Mesothelial cell of epicardium (in vitro differentiated cells): ENCODE results near the gene IFITM2. TPM values are rescaled to one million over a fixed set of nuclear protein-coding genes. Genes with fewer than 3 reads are reported as not detected.

Source experiments
- DNase-seq, 2 experiments: peaks; one replicate each; pipeline ENCODE4 v3.0.0; 2021; ENCODE audit warnings: low spot score in 2 of 2; ENCODE audit not compliant: unreplicated experiment in 2 of 2
- H3K27ac Mint-ChIP-seq: 2 replicates; pipeline ENCODE4 v1.8.0; 2021; ENCODE audit warnings: mixed read lengths
- H3K27me3 Mint-ChIP-seq: 2 replicates; pipeline ENCODE4 v1.8.0; 2021; ENCODE audit warnings: low read depth, mixed read lengths
- H3K36me3 Mint-ChIP-seq: 2 replicates; pipeline ENCODE4 v1.8.0; 2021; ENCODE audit warnings: mixed read lengths
- H3K4me1 Mint-ChIP-seq: 2 replicates; pipeline ENCODE4 v1.8.0; 2021; ENCODE audit warnings: mixed read lengths
- H3K4me3 Mint-ChIP-seq: 2 replicates; pipeline ENCODE4 v1.8.0; 2021; ENCODE audit warnings: mild to moderate bottlenecking, moderate library complexity, mixed read lengths
- H3K9me3 Mint-ChIP-seq: 2 replicates; pipeline ENCODE4 v1.8.0; 2021; ENCODE audit warnings: mixed read lengths
- total RNA-seq: library from RNA; stranded (reverse); gene quantifications from 3 replicates; pipeline ENCODE4 v1.2.1, GENCODE V29; 2021
- TF ChIP-seq, protein P1 (sequence below): fragments of 200-600 bp; sonication (generic); IDR thresholded peaks from one replicate; pipeline ENCODE4 v1.5.0; 2021; ENCODE audit warnings: antibody characterized with exemption; ENCODE audit not compliant: unreplicated experiment

The IFITM2 gene
- total RNA-seq, 1 donor from 2014 or later: 208 TPM

DNA sequence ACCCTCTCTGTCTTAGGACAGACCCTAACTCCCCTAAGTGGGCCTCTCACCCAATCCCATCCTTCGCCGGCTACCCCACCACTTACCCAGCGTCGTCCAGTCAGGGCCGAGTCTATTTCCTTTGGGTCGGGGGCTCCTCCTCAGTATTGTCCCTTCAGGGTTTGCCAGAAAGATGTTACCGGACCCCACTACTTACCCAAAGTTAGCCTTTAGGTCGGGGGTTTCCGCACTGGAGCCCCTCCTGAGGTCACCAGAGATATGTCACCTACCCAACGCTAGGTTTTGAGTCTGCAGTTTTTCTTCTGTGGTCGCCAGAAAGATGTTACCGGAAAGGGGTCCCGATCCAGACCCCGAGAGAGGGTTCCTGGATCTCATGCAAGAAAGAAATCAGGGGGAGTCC is 43.8 kb downstream of the IFITM2 start:
- Mint-ChIP-seq H3K9me3 (no peaks in the 10 kb centered on the region), H3K27ac (no peak overlapping the region), H3K27me3 (no peaks in the 10 kb centered on the region), H3K4me3 (no peak overlapping the region), H3K4me1 (peaks cover 45% of the 10 kb centered on the region), H3K36me3 (no peaks in the 10 kb centered on the region)
- TF ChIP-seq, protein P1, sequence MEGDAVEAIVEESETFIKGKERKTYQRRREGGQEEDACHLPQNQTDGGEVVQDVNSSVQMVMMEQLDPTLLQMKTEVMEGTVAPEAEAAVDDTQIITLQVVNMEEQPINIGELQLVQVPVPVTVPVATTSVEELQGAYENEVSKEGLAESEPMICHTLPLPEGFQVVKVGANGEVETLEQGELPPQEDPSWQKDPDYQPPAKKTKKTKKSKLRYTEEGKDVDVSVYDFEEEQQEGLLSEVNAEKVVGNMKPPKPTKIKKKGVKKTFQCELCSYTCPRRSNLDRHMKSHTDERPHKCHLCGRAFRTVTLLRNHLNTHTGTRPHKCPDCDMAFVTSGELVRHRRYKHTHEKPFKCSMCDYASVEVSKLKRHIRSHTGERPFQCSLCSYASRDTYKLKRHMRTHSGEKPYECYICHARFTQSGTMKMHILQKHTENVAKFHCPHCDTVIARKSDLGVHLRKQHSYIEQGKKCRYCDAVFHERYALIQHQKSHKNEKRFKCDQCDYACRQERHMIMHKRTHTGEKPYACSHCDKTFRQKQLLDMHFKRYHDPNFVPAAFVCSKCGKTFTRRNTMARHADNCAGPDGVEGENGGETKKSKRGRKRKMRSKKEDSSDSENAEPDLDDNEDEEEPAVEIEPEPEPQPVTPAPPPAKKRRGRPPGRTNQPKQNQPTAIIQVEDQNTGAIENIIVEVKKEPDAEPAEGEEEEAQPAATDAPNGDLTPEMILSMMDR: no peak
- no peak for DNase-seq

DNA sequence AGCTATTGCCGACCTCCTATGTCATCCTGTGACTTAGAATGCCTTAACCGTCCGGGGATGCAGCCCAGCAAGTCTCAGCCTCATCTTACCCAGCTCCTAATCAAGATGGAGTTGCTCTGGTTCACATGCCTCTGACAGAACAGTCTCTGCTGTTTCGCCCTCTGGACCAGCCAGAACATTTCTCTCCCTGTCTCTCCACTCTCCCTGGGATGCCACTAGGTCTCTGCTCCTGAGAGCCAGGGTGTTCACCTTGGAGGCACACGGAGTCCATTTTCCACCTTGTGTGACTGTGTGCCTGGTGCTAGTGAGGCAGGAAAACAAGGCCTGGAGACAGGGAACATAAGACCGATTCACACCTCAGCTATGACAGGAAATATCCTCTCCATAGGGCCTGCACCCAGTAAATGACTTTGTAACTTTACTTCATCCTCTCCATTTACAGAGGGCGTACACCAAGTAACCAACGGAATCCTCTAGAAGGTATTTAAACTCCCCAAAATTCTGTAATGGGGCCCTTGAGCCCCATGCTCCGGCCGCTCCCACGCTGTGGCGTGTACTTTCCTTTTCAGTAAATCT is 44.9 kb downstream of the IFITM2 start:
- Mint-ChIP-seq H3K9me3 (no peaks in the 10 kb centered on the region), H3K36me3 (no peaks in the 10 kb centered on the region), H3K4me1 (peaks cover 45% of the 10 kb centered on the region), H3K27me3 (no peaks in the 10 kb centered on the region), H3K4me3 (no peak overlapping the region), H3K27ac (peak overlapping the region; percentile 98)
- no peak for DNase-seq
- TF ChIP-seq, protein P1: no peak

DNA sequence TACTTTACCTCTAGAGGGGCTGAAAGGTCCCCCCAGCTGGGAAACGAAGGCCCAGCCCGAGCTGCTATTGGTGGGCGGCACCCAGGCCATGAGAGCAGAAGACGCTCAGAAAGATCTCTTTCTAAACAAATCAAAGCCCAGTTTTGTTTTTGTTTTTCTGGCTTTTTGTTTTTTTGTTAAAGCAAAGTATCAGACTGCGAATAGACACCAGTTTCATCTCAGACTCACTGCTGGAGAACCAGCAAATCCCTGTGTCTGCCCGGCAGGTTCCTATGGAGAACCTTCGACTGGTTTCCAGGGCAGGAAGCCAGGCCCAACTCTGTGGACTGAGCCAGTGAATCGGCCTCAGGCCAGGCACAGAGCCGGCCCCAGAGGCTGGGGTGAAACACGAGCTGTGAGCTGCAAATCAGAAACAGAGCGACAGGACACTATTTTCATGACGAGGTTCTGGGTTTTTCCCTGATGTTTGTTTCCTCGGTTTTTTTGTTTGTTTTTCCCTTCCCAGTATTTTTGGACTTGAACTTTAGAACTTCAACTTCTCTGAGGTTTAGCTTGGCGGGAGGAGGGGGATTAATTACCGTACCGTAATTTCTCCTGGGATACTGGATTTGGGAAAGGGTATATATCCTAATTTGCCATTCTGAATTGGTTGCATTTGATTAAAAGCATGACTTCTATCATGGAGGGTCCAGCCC is 45.7 kb downstream of the IFITM2 start:
- no peaks in the 10 kb centered on the region for H3K9me3 Mint-ChIP-seq
- TF ChIP-seq, protein P1: no peak
- peaks cover 45% of the 10 kb centered on the region for H3K4me1 Mint-ChIP-seq
- DNase-seq: no peak
- H3K27ac Mint-ChIP-seq: peak overlapping the region; percentile 98
- no peaks in the 10 kb centered on the region for H3K36me3 Mint-ChIP-seq
- H3K27me3 Mint-ChIP-seq: no peaks in the 10 kb centered on the region
- no peak overlapping the region for H3K4me3 Mint-ChIP-seq

DNA sequence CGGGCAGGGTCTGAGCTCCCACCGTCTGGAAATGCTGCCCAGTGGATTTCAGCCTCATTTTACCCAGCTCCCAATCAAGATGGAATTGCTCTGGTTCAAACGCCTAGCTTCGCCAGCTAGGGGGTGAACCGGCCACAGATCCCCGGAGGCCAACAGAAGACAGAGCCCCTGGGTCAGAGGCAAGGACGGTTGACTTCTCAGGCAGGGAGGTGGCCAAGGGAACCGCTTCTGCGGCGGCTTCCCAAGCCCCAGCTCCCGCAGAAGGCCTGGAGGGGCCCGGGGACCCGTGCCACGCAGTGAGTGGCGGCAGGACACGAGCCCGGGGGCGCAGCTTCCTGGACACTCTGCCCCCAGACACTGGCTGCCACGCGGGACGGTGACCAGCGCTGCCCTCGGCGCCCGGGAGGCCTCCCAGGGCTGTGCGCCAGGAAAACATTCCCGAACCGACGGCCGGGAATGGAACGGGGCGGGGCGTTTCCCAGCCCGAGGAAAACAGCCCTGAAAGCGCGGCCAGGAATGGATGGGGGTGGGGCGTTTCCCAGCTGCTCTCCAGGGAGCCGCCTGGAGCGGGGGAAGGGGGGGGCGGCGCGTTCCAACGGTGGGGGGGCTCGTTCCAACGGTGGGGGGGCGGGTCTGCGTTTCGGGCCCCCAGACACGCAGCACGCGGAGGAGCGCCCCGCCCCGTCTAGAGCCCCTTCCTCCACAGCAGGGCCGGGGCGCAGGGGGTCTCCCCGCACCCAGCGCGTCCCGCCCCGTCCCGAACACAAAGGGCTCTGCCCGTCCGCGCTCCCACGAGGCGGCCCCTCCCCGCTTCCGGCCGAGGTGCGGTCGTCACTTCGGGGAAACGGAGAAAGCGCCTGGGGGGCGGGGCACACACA is 48.2 kb downstream of the IFITM2 start:
- Mint-ChIP-seq H3K4me3 (peak overlapping the region; percentile 37), H3K9me3 (no peaks in the 10 kb centered on the region), H3K27ac (peak overlapping the region; percentile 97), H3K27me3 (peaks cover 2% of the 10 kb centered on the region), H3K4me1 (peaks cover 36% of the 10 kb centered on the region), H3K36me3 (no peaks in the 10 kb centered on the region)
- TF ChIP-seq, protein P1: no peak
- DNase-seq: peak; percentile 92 to 94

DNA sequence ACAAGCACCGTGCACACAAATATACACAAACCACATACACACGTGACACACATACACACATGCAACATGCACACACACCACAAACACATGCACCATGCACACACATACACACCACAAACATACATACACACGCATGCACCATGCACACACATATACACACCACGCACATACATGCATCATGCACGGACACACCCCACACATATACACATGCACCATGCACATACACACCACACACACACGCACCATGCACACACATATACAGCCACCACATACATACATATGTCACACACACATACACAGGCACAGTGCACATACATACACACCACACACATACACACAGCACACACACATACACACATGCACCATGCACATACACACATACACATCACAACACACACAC is 49.0 kb downstream of the IFITM2 start:
- H3K27ac Mint-ChIP-seq: no peak overlapping the region
- DNase-seq: no peak
- peaks cover 5% of the 10 kb centered on the region for H3K9me3 Mint-ChIP-seq
- TF ChIP-seq, protein P1: no peak
- peaks cover 29% of the 10 kb centered on the region for H3K4me1 Mint-ChIP-seq
- no peaks in the 10 kb centered on the region for H3K36me3 Mint-ChIP-seq
- H3K4me3 Mint-ChIP-seq: no peak overlapping the region
- H3K27me3 Mint-ChIP-seq: peaks cover 2% of the 10 kb centered on the region
